Epithelial cell of proximal tubule (primary cell): ENCODE measurements around the gene GDF10. TPM values are rescaled to one million over a fixed set of nuclear protein-coding genes. Genes with fewer than 3 reads are reported as not detected.

Experiments used
- DNase-seq: peaks from one replicate; pipeline ENCODE4 v3.0.0-alpha.2; 2011; ENCODE audit warnings: low read depth
- H3K4me3 ChIP-seq: 2 replicates; pipeline ENCODE4 v1.5.1; 2011; ENCODE audit warnings: low read depth, mild to moderate bottlenecking, low read length
- total RNA-seq: library from RNA; depleted of rRNA; stranded (reverse); fragments of >200 nt; gene quantifications from 2 replicates; pipeline ENCODE4 v1.2.3, GENCODE V29; 2015
- TF ChIP-seq, protein P1 (sequence below): conservative IDR thresholded peaks from 2 replicates; pipeline ENCODE4 v1.5.1; 2012; ENCODE audit warnings: low read depth, mild to moderate bottlenecking, low read length

The GDF10 gene
- total RNA-seq, 1 donor from 2014 or later, result not detected

DNA sequence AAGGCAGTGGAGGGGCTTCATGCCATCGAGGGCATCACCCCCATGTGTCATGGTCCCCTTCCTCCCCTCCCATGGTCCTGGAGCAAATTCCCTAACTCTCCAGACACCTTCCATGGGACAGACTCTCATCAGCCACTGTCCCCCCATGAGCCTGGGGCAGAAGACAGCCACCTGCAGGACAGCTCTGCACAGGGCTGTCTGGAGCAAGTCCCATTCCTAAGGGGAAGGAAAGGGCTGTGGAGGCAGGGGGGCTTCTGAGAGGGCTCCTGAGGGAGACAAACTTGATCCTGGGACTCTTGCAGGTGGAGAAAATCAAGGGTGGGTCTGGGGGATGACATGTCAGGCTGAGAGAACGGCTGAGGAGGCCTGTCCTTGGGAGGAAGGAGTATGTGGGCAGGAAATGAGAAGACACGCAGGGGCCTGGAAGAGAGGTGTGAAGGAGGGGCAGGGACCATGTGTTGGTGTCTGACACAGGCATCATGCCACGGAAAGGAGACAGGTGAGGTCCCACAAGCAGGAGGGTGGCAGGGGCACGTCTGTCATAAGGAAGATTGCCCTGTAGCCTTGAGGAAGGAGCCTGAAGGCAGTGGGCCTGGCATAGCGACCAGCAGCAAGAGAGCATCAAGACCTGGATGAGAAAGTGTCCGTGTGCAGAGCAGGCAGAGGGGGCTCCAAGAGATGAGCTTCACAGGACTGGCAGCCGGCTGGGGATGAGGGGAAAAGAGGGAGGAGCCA is 14.4 kb upstream of the GDF10 start:
- H3K4me3 ChIP-seq, result no peak overlapping the region
- DNase-seq, result no peak
- TF ChIP-seq, protein P1, sequence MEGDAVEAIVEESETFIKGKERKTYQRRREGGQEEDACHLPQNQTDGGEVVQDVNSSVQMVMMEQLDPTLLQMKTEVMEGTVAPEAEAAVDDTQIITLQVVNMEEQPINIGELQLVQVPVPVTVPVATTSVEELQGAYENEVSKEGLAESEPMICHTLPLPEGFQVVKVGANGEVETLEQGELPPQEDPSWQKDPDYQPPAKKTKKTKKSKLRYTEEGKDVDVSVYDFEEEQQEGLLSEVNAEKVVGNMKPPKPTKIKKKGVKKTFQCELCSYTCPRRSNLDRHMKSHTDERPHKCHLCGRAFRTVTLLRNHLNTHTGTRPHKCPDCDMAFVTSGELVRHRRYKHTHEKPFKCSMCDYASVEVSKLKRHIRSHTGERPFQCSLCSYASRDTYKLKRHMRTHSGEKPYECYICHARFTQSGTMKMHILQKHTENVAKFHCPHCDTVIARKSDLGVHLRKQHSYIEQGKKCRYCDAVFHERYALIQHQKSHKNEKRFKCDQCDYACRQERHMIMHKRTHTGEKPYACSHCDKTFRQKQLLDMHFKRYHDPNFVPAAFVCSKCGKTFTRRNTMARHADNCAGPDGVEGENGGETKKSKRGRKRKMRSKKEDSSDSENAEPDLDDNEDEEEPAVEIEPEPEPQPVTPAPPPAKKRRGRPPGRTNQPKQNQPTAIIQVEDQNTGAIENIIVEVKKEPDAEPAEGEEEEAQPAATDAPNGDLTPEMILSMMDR, result no peak

DNA sequence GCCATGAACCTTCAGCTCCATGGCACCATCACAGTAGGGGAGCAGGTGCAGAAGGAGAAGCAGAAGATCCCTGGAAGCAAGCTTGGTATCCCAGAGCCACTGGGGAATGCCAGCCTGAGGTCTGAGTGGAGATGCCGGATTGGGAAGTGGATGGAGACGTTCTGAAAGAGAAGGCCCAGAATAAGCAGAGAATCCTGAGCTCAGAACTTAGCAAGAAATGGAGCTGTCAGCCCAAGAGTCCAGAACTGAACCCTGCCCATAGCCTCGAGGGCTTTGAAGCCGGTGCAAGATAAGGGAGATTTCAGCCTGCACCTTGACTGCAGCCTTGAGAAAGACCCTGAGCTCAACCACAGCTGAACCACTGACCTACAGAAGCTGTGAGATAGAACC is 13.9 kb upstream of the GDF10 start:
- DNase-seq, result no peak
- TF ChIP-seq, protein P1, result no peak
- no peak overlapping the region for H3K4me3 ChIP-seq

DNA sequence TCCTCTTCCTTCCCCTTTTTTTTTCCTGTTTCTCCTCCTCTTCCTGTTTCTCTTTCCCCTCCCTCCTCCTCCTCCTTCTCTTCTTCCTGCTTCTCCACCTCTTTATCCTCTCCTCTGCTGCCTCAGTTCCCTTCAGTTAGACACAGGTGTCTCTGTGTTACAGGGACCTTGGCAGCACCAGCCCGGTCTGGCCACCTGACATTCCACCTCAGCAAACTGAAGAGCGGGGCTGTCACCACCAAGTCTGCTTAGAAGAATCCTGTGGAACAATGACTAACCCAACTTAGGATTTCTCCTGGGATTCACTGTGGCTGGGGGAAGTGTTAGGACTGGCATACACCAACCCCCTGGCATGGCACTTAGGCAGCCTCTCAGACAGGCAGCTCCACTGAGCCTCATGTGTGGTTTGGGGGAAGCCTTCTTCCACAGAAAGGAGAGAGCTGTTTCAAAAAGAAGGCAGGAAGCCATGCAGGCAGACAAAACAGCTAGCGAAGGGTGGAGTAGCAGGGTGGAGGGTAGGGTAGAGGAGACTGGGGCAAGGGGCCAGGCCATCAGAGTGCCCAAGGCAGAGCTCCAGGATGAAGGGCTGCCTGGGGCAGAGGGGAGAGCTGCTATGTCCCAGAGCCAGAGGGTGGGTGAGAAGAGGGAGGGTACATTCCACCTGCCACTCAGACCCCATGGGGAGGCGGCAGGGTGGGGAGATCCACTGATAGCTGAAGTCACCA is 13.2 kb upstream of the GDF10 start:
- no peak for DNase-seq
- TF ChIP-seq, protein P1, result no peak
- H3K4me3 ChIP-seq, result no peak overlapping the region

DNA sequence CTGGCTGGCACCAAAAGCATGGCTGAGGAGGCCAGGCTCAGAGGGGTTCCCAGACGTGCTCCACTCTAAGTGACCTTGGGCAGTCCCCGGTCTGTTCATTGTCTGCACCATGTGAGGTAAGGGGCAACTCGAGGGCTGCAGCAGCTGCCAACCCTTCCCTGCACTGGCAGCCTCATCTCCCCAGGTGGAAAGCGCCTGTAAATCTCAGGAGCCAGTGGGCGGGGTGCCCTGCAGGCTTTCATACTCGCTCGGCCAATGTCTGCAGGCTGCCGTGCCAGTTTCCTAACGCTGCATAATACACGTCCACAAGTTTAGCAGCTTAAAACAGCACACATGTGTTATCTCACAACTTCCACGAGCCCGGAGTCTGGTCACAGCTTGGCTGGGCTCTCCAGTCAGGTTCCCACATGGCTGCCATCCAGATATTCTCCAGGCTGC is 12.6 kb upstream of the GDF10 start:
- H3K4me3 ChIP-seq, result no peak overlapping the region
- TF ChIP-seq, protein P1, result no peak
- DNase-seq, result no peak

DNA sequence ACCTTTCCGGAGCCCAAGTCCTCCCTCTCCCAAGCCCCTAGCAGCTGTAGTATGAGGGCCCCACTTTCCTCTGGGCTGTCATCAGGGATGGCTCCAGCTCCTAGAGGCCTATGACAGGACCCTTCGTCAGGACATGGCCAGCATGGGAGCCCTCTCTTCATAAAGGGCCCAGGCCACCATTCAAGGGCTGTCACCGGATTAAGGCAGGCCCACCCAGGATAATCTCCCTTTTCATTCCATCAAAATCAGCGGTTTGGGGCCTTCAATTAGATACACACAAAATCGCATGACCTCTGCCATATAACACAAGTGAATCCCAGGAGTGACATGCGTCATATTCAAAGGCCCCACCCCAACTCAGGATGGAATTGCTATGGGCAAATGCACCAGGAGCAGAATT is 12.2 kb upstream of the GDF10 start:
- no peak overlapping the region for H3K4me3 ChIP-seq
- no peak for DNase-seq
- TF ChIP-seq, protein P1, result no peak

DNA sequence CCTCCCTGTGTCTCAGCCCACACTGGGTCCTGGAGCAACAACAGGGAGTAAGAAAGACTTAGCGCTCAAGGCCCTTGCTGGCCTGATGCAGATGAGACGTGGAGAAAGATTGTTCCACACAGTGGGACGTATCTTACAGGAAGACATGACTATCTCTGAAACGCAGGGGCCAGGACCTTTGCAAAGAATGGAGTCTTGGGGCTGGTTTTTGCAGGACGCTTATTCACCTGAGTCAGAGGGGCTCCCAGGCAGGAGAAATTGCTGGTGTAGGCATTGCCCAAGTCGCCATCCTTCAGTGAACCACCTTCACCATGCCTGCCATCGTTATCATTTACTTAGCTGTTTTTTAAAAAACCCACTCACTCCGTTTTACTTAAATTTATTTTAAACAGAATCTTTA is 11.8 kb upstream of the GDF10 start:
- H3K4me3 ChIP-seq, result no peak overlapping the region
- TF ChIP-seq, protein P1, result no peak
- no peak for DNase-seq

DNA sequence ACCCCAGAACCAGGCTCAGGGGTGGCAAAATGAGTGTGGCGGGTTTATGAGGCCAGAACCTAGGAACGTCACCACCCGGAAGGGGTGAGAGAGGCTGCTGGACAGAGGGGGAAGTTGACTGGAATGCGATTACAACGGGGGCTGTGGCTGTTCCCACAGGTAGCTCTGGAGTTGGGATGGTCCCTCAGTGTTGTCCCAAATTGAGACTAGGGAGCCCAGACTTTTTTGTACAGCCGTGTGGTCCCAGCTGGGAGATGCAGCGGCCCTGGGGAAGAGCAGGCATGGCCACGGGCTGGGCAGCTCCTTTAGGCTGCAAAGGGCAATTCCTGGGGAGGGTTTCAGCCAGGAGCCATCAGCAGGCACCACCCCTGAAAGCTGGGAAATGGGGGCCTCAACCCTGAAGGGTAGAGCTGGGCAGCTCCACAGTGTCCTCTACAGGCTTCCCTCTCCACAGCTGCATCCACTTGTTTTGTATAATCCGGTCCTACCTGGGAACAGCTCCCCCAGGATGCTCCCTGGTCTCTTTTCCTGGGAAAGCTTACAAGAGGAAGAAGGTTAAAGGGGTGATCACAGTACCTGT is 11.0 kb upstream of the GDF10 start:
- TF ChIP-seq, protein P1, result no peak
- H3K4me3 ChIP-seq, result no peak overlapping the region

More for the DNA sequence above, 11.0 kb upstream of the GDF10 start:
- no peak for DNase-seq
